Neuronal stem cell (in vitro differentiated cells): ENCODE results near the gene RAI14.

Source experiments
- DNase-seq: peaks from one replicate; pipeline ENCODE4 v3.0.0-alpha.2; 2013; ENCODE audit warnings: low spot score
- H2AFZ ChIP-seq: one replicate; pipeline ENCODE4 v1.6.1; 2013; ENCODE audit warnings: mild to moderate bottlenecking, low read length, inconsistent platforms
- H2AK5ac ChIP-seq: 2 replicates; pipeline ENCODE4 v1.6.1; 2013; ENCODE audit warnings: low read depth, mild to moderate bottlenecking, inconsistent platforms, low read length, moderate library complexity, mixed read lengths
- H2BK120ac ChIP-seq: 2 replicates; pipeline ENCODE4 v1.6.1; 2013; ENCODE audit warnings: low read depth, mild to moderate bottlenecking, inconsistent platforms, low read length, moderate library complexity, mixed read lengths
- H2BK12ac ChIP-seq: one replicate; pipeline ENCODE4 v1.6.1; 2013; ENCODE audit warnings: low read length, inconsistent platforms
- H2BK15ac ChIP-seq: 2 replicates; pipeline ENCODE4 v1.6.1; 2013; ENCODE audit warnings: mild to moderate bottlenecking, low read length, inconsistent platforms, mixed read lengths
- H2BK5ac ChIP-seq: one replicate; pipeline ENCODE4 v1.6.1; 2013; ENCODE audit warnings: inconsistent platforms, mild to moderate bottlenecking, low read length, moderate library complexity
- H3K14ac ChIP-seq: one replicate; pipeline ENCODE4 v1.6.1; 2013; ENCODE audit warnings: low read length, inconsistent platforms
- H3K18ac ChIP-seq: 2 replicates; pipeline ENCODE4 v1.6.1; 2013; ENCODE audit warnings: low read length, inconsistent platforms
- H3K23ac ChIP-seq: 2 replicates; pipeline ENCODE4 v1.6.1; 2013; ENCODE audit warnings: low read depth, mild to moderate bottlenecking, mixed read lengths, low read length, inconsistent platforms; ENCODE audit not compliant: poor library complexity
- H3K27ac ChIP-seq: replicated peaks from 3 replicates; pipeline ENCODE4 v1.5.1; 2013; ENCODE audit warnings: low read length, inconsistent platforms
- H3K27me3 ChIP-seq, 3 experiments: 2 replicates each; pipeline ENCODE4 v1.6.1; 2013; ENCODE audit warnings: low read length in 3 of 3, mild to moderate bottlenecking in 2 of 3, inconsistent platforms in 1 of 3, low read depth in 1 of 3, mixed read lengths in 1 of 3, moderate library complexity in 1 of 3; ENCODE audit not compliant: control insufficient read depth in 3 of 3, insufficient read depth in 3 of 3
- H3K36me3 ChIP-seq, 2 donors: replicated peaks in 1 of 2; 2 replicates each; pipeline ENCODE4 v1.6.1; 2013; ENCODE audit warnings: low read length in 2 of 2; ENCODE audit not compliant: control insufficient read depth in 2 of 2, insufficient read depth in 2 of 2
- H3K4ac ChIP-seq: 2 replicates; pipeline ENCODE4 v1.6.1; 2013; ENCODE audit warnings: inconsistent platforms, mild to moderate bottlenecking, low read length, moderate library complexity
- H3K4me1 ChIP-seq, 2 donors: 1 replicate in 1 of 2; 2 replicates in 1 of 2; pipeline ENCODE4 v1.6.1; 2013; ENCODE audit warnings: low read length in 2 of 2, low read depth in 1 of 2; ENCODE audit not compliant: control insufficient read depth in 2 of 2, insufficient read depth in 1 of 2
- H3K4me2 ChIP-seq: one replicate; pipeline ENCODE4 v1.6.1; 2013; ENCODE audit warnings: mild to moderate bottlenecking, low read length, inconsistent platforms; ENCODE audit not compliant: insufficient read depth, poor library complexity, severe bottlenecking
- H3K4me3 ChIP-seq, 2 donors: 2 replicates each; pipeline ENCODE4 v1.5.1; 2013; ENCODE audit warnings: low read length in 2 of 2, mild to moderate bottlenecking in 2 of 2, inconsistent platforms in 1 of 2, moderate library complexity in 1 of 2
- H3K79me1 ChIP-seq: one replicate; pipeline ENCODE4 v1.6.1; 2013; ENCODE audit warnings: low read depth, mild to moderate bottlenecking, inconsistent platforms, low read length, moderate library complexity
- H3K9ac ChIP-seq: one replicate; pipeline ENCODE4 v1.6.1; 2013; ENCODE audit warnings: mild to moderate bottlenecking, low read depth, low read length, inconsistent platforms; ENCODE audit not compliant: poor library complexity
- H3K9me3 ChIP-seq, 2 donors: replicated peaks in 1 of 2; 2 replicates each; pipeline versions ENCODE3 to v1.6.1; 2013; ENCODE audit warnings: low read length in 2 of 2, mild to moderate bottlenecking in 2 of 2, inconsistent platforms in 1 of 2, low read depth in 1 of 2, mixed read lengths in 1 of 2, moderate library complexity in 1 of 2; ENCODE audit not compliant: control insufficient read depth in 2 of 2, insufficient read depth in 1 of 2
- H4K8ac ChIP-seq: one replicate; pipeline ENCODE4 v1.6.1; 2013; ENCODE audit warnings: low read depth, mild to moderate bottlenecking, inconsistent platforms, low read length, moderate library complexity
- H4K91ac ChIP-seq: one replicate; pipeline ENCODE4 v1.6.1; 2013; ENCODE audit warnings: low read length, low read depth, mild to moderate bottlenecking, inconsistent platforms; ENCODE audit not compliant: poor library complexity
- WGBS, 2 donors: extraction: QIAGEN DNeasy Blood & Tissue Kit; methylation state at CpG; one replicate each; pipeline ENCODE4 v1.1.7; 2013; ENCODE audit warnings: missing lambda C conversion rate in 2 of 2, mixed read lengths in 1 of 2; ENCODE audit not compliant: insufficient read length in 2 of 2, insufficient replicate concordance in 1 of 2; ENCODE audit errors: extremely low coverage in 2 of 2; 5-methylcytosine and 5-hydroxymethylcytosine counted together

RAI14 gene

GRCh38 chr5:34858790-34859189 lies 202.7 kb downstream of the RAI14 start:
- Histone ChIP-seq H2BK120ac (no peak overlapping the region), H3K4me1 (peaks cover 0 to 13% of the 10 kb centered on the region in 2 donors), H3K27ac (no peak overlapping the region), H2AK5ac (no peak overlapping the region), H3K36me3 (no peaks in the 10 kb centered on the region), H3K4ac (no peak overlapping the region), H3K79me1 (no peaks in the 10 kb centered on the region), H4K8ac (no peak overlapping the region), H3K4me3 (no peak overlapping the region), H2AFZ (no peak overlapping the region), H4K91ac (no peak overlapping the region), H3K18ac (no peak overlapping the region), H3K4me2 (no peak overlapping the region), H3K9ac (no peak overlapping the region), H3K23ac (no peak overlapping the region), H2BK5ac (no peak overlapping the region), H3K14ac (no peak overlapping the region), H3K27me3 (no peaks in the 10 kb centered on the region), H2BK12ac (no peak overlapping the region), H3K9me3 (no peaks in the 10 kb centered on the region), H2BK15ac (no peak overlapping the region)
- no peak for DNase-seq
- WGBS, 2 donors: no CpG with 5 or more reads among the region's 2 CpGs

DNA sequence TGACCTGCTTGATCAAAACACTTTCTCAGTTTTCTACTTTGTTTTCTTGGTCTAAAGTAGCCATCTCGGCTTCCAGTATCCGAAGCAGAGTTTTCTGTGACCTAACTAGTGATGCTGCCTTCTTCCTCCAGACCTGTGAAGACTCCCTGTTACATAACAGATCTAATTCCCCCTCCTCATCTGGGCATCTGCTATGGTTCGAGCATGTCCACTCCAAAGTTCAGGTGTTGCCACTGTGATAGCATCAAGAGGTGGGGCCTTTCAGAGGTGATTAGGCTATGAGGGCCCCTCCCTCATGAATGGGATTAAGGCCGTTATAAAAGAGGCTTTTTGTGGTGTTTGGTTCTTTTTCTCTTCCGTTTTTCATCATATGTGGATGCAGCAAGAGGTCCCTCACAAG lies 203.1 kb downstream of the RAI14 start:
- Histone ChIP-seq H3K27me3 (no peaks in the 10 kb centered on the region), H3K27ac (no peak overlapping the region), H3K4me3 (no peak overlapping the region), H4K8ac (no peak overlapping the region), H4K91ac (no peak overlapping the region), H2BK5ac (no peak overlapping the region), H2AFZ (no peak overlapping the region), H3K18ac (no peak overlapping the region), H2BK120ac (no peak overlapping the region), H2BK12ac (no peak overlapping the region), H3K9me3 (no peaks in the 10 kb centered on the region), H2AK5ac (no peak overlapping the region), H3K4me2 (no peak overlapping the region), H2BK15ac (no peak overlapping the region), H3K79me1 (no peaks in the 10 kb centered on the region), H3K4me1 (peaks cover 0 to 8% of the 10 kb centered on the region in 2 donors), H3K9ac (no peak overlapping the region), H3K36me3 (no peaks in the 10 kb centered on the region), H3K23ac (no peak overlapping the region), H3K14ac (no peak overlapping the region), H3K4ac (no peak overlapping the region)
- DNase-seq: no peak
- no CpG with 5 or more reads among the region's 5 CpGs for WGBS, 2 donors

GRCh38 chr5:34863946-34864345 lies 207.8 kb downstream of the RAI14 start:
- Histone ChIP-seq H3K4me1 (peaks cover 4 to 9% of the 10 kb centered on the region in 2 donors), H4K8ac (no peak overlapping the region), H3K79me1 (no peaks in the 10 kb centered on the region), H3K4me3 (no peak overlapping the region), H3K36me3 (no peaks in the 10 kb centered on the region), H2BK5ac (no peak overlapping the region), H3K23ac (no peak overlapping the region), H3K9ac (no peak overlapping the region), H3K18ac (no peak overlapping the region), H3K4me2 (no peak overlapping the region), H3K27ac (no peak overlapping the region), H3K27me3 (no peaks in the 10 kb centered on the region), H2BK12ac (no peak overlapping the region), H4K91ac (no peak overlapping the region), H3K9me3 (no peaks in the 10 kb centered on the region), H3K14ac (no peak overlapping the region), H2BK15ac (no peak overlapping the region), H2AFZ (no peak overlapping the region), H2BK120ac (no peak overlapping the region), H2AK5ac (no peak overlapping the region), H3K4ac (no peak overlapping the region)
- no CpG with 5 or more reads among the region's 3 CpGs for WGBS, 2 donors
- no peak for DNase-seq

- Histone ChIP-seq H3K79me1 (no peaks in the 10 kb centered on the region), H3K14ac (no peak overlapping the region), H3K4me1 (peaks cover 4 to 9% of the 10 kb centered on the region in 2 donors), H3K9me3 (no peaks in the 10 kb centered on the region), H2AK5ac (no peak overlapping the region), H2BK120ac (no peak overlapping the region), H3K18ac (no peak overlapping the region), H4K91ac (no peak overlapping the region), H3K9ac (no peak overlapping the region), H3K36me3 (no peaks in the 10 kb centered on the region), H3K4me3 (no peak overlapping the region), H3K4me2 (no peak overlapping the region), H3K4ac (no peak overlapping the region), H2BK12ac (no peak overlapping the region), H4K8ac (no peak overlapping the region), H2BK15ac (no peak overlapping the region), H3K23ac (no peak overlapping the region), H2AFZ (no peak overlapping the region), H3K27ac (no peak overlapping the region), H3K27me3 (no peaks in the 10 kb centered on the region), H2BK5ac (no peak overlapping the region)
- DNase-seq: no peak
- WGBS, 2 donors: no CpG with 5 or more reads among the region's 2 CpGs
Observed at GRCh38 chr5:34865091-34865490, 209.0 kb downstream of the RAI14 start.
